GM18861 (cell line): ENCODE data around the gene RAB10.

Experiments
- ATAC-seq: cut with Tn5 transposase; IDR thresholded peaks from one replicate; pipeline ENCODE4 v1.9.1; 2021; ENCODE audit not compliant: unreplicated experiment

Gene RAB10

DNA sequence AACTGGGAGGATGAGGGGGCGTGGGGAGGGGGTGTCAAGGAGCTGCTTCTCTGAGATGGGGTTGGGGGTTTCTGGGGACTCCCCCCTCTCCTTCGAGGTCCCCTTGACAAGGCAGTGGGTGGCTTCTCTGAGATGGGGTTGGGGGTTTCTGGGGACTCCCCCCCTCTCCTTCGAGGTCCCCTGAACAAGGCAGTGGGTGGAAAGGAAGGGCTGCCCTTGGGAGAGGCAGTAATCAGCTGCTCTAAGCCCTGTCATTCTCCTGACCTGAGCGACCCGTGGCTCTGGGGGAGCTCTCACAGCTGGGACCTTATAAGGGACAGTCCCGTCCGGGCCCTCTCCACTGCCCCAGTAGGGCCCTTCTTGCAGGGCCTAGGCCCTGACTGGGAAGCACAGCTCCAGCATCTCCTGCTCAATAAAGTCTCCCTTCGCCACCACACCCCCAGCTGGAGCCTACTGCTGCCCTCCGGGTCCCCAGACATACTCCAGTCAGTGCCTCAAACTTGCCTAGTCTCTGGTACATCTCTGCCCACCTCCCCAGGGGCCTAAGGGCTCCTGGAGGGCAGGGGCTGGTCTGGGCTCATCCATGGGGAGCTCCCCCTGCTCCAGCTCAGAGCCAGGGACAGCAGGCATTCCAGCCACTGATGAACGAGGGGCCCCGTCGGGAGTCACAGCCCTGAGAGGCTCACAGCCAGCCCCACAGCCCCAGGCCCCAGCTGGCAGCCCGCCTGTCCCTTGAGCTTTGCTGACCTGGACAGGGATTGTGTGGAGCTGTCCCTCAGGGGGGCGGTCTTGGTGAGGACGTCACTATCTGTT is 141.8 kb downstream of the RAB10 start:
- no peak for ATAC-seq

DNA sequence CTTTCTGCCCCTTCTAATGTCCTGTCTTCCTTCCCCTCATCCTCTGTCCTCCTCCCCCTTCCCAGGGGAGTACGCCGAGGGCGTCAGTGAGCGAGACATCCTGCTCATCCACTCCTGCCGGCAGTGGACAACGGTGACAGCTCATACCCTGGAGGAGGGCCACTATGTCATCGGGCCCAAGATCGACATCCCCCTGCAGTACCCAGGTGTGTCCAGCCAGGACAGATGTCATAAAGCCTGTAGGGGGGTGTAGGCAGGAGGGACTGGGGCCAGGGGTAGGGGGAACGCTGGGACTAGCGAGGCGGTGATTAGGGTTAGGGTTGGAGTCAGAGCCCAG is 142.4 kb downstream of the RAB10 start:
- no peak for ATAC-seq

DNA sequence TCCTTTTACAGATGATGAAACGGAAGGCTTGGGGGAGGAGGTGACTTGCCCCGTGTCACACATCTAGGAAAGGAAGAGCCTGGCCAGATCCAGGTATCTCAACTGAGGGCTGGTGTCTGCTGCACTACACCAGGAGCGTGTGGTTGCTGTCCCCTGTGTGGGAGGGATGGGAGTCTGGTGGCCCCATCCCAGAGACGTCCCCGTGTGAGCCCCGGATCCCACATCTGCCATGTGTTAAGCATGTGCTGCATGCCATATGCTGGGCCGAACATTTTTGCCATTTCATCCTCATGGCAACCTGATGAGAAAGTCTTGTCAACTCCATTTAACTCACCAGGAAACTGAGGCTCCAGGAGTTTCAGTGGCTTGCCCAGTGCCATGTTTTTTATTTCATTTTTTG is 143.2 kb downstream of the RAB10 start:
- ATAC-seq, result no peak

DNA sequence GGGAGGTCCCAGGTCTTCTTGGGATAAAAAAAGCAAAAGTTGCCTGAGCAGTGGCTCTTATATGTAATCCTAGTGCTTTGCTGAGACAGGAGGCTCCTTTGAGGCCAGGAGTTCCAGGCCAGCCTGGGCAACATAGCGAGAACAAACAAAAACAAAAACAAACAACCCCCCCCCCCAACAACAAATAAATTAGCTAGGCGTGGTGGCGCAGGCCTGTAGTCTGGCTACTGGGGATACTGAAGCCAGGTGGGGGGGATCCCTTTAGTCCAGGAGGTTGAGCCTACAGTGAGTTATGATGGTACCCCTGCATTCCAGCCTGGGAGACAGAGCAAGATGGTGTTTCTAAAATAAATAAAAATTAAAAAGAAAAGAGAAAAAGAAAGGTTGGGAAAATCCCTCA is 144.4 kb downstream of the RAB10 start:
- ATAC-seq, result no peak

DNA sequence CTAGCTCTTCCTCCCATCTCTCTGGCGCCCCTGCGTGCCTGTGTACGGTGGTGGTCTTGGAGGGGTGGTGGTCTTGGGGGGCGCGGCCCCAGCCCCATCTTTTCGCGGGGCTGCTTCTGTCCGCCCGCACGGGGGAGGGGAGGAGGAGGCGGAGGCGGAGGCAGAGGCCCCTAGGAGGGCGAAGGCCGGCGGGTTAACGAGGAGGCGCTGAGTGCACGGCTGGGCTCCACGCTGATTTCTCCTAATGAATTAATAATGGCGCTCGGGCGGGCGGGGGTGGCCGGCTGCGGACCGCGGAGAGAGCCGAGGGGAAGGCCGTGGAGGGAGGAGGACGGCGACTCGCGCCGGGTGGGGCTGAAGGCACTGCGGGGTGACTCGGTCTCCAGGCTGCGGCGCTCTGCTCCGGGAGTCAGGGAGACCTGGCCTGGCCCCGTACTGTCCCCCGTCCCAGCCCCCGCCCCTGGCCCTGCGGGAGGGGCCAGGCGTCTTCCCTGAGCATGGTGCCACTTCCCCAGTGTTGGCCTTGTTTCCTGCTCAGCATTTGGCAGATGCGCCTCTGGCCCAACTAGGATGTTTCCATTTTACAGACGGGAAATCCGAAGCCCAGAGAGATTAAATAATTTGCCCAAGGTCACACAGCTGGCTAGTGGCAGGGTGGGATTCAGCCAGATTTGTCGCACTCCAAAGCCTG is 145.0 kb downstream of the RAB10 start:
- no peak for ATAC-seq

DNA sequence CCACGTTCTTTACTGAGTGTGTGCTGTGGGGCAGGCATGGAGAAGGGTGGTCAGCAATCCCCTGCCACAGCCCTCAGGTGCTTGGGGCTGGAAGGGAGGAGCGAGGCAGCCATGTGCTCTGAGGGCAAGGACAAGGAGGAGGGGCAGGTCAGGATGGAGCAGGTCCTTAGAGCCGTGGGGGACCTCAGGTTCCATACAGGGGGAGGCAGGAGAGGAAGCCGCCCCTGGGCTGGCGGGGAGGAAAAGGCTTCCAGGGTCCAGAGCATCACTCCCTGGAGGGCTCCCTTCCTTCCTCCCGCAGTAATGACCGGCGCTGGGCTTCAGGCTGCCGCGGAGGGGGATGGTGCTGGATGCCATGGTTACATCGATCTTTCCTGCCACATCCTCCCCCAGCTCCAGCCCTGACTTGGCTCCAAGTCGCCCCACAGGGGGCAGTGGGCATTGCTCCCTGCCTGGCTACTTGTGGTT is 145.6 kb downstream of the RAB10 start:
- no peak for ATAC-seq

DNA sequence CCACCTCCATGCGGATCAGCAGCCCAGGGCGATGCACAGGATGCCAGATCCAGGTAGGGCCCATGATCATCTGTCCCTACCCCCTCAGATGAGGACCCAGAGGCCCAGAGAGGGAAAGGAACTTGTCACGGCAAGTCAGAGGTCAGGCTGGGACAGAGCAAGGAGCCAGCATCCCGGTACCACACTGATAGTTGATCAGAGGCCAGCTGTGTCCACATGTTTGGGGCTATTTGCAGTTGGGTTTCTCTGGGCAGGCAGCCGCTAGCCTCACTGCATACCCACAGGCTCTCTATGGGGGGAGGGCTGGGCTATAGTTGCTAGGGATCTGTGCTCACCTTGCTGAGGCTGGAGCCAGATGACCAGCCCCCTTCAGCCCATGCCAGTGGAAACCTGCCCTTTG is 148.6 kb downstream of the RAB10 start:
- no peak for ATAC-seq

DNA sequence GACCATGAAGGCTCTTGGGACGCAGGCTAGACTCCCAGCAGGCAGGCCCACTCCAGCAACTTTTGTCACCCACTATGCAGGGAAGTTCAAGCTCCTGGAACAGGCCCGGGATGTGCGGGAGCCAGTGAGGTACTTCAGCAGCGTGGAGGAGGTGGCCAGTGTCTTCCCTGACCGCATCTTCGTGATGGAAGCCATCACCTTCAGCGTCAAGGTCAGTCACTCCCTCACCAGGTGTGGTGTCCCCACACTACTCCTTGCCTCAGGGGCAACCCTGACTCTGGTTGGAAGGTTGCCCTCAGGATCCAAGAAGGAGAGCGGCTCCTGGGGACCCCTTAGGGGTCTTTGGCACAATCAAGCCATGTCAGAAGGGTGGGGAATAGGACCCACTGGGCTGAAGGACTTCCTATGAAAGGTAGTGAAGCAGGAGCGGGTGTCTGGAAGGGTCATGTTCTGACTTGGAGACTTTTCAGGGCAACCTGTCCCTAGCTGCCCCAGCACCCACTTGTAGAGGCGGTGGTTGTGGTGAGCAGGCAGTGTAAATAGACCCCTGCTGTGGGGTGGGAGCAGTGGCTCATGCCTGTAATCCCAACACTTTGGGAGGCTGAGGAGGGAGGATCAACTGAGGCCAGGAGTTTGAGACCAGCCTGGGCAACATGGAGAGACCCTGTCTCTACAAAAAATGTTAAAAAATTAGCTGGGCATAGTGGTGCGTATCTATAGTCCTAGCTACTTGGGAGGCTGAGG is 149.2 kb downstream of the RAB10 start:
- ATAC-seq, result no peak

DNA sequence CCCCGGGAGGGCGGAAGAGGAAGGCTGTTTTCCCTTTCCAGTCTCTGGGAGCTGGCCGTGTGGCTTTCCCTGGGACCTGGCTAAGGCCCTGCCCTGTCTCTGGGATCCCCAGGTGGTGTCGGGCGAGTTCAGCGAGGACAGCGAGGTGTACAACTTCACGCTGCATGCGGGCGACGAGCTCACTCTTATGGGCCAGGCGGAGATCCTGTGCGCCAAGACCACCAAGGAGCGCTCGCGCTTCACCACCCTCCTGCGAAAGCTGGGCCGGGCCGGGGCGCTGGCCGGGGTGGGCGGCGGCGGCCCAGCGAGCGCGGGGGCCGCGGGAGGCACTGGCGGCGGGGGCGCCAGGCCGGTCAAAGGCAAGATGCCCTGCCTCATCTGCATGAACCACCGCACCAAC is 150.2 kb downstream of the RAB10 start:
- ATAC-seq, result no peak

DNA sequence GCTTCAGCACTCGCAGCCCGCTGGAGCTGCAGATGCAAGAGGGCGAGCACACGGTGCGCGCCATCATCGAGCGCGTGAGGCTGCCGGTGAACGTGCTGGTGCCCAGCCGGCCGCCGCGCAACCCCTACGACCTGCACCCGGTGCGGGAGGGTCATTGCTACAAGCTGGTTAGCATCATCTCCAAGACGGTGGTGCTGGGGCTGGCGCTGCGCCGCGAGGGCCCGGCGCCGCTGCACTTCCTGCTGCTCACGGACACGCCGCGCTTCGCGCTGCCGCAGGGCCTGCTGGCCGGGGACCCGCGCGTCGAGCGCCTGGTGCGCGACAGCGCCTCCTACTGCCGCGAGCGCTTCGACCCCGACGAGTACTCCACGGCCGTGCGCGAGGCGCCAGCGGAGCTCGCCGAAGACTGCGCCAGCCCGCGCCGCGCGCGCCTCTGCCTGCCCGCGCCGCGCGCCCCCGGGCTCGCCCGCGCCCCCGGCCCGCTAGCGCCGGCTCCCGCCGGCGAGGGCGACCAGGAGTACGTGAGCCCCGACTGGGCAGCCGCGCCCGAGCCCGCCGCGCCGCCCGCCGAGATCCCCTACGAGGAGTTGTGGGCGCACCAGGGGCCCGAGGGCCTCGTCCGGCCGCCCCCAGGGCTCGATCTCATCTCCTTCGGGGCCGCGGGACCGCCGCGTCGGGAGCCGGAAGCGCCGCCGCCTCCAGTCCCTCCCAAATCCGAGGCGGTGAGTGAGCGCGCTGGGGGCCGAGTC is 150.8 kb downstream of the RAB10 start:
- ATAC-seq, result no peak

DNA sequence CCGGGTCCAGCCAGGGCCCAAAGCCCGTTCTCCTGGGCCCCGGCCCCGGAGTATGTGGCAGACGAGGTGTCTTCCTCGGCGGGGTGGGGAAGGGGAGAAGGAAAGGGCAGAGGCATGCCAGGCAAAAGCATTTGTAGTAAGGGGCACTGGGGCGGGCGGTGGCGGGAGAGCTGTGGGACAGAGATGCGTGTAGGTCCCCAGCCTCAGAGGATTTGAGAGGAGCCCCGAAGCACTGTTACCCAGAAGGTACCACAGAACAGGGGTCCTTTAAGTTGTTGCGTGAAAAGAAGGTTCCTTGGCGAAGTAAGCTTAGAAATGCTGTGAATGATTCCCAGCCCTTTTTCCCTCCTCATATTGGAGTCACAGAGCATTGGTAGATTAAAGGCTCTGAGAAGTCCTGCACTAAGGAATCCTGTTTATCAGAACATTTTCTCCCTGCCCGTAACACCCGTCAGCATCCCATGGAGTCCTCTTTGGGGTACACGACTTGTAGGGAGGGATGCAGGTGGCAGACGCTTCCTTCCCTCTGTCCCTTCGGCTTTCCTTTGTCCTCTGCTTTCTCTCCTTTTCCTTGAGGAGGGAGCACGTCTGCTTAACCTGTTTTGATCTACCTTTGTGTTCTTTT is 151.5 kb downstream of the RAB10 start:
- ATAC-seq, result no peak

DNA sequence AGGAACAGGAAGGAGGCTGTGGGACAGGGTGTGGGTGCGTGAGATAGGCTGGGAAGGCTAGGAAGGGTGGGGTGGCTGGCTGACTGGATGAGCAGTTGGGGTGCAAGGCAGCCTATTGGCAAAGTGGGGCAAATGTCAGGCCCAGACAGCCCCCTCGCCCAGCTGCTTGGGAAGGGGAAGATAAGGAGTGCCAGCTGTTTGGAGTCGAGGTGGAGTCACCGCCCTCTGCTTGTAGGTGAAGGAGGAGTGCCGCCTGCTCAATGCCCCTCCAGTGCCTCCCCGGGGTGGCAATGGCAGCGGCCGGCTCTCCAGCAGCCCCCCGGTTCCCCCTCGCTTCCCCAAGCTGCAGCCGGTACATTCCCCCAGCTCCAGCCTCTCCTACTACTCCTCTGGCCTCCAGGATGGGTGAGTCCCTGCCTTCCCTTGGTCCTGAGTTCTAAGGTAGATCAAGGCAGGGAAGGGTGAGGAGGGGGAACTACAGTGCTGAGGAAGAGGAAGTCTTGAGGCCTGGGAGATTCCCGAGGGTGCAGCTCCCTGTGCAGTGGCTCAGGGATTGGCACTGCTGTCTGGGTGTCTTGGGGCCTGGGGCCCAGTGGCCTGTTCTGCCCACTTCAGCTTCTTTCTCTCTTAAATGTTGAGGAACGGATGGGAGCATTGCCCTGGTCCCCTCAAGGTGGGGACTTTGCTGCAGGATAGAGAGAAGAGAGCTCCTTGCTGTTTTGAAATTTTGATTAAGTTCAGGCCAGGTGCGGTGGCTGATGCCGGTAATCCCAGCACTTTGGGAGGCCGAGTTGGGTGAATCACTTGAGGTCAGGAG is 152.3 kb downstream of the RAB10 start:
- no peak for ATAC-seq
